Measurements from ENCODE around the gene F11R. TPM values are rescaled to one million over a fixed set of nuclear protein-coding genes. Genes with fewer than 3 reads are reported as not detected.

Gene F11R
- total RNA-seq, 2 donors from 2014 or later = 134 to 179 TPM

- peak within 1 kb of the TSS; percentile 83 for H3K4me3 ChIP-seq
- no peaks in the 10 kb centered on the region for H3K9me3 ChIP-seq
- H3K36me3 ChIP-seq = no peaks in the 10 kb centered on the region
- DNase-seq = peak; percentile 95
- TF ChIP-seq CTCF (IDR thresholded peaks at IDR 0.05) = no peak
- H3K9ac ChIP-seq (ENCODE audit: low read depth in 2 of 2, low read length in 2 of 2) = peak within 1 kb of the TSS; percentile 92 to 97
- intact Hi-C loops (cut with DNase I) = loop anchor here (10.0 kb wide), 1 partner anchor 51 kb away; no protein-coding TSS in a partner anchor
- H3K27ac ChIP-seq = peak within 1 kb of the TSS; percentile 96
- no peaks in the 10 kb centered on the region for H3K4me1 ChIP-seq
- no peaks in the 10 kb centered on the region for H3K27me3 ChIP-seq
Measured at GRCh38 chr1:161045736-161046604, 25.0 kb upstream of the F11R start, which contains the start of gene USF1. Gene USF1 (minus strand): TSS chr1:161045977. CDS start chr1:161043275, 2,702 bp downstream.

- H3K36me3 ChIP-seq = peaks cover under 1% of the 10 kb centered on the region
- intact Hi-C loops (cut with DNase I) = loop anchor here (10.0 kb wide), 1 partner anchor 50 kb away; no protein-coding TSS in a partner anchor
- TF ChIP-seq CTCF (IDR thresholded peaks at IDR 0.05) = no peak
- H3K27ac ChIP-seq = peak overlapping the region; percentile 96
- peak overlapping the region; percentile 92 to 97 for H3K9ac ChIP-seq (ENCODE audit: low read depth in 2 of 2, low read length in 2 of 2)
- peak; percentile 81 for DNase-seq
- H3K4me3 ChIP-seq = peak overlapping the region; percentile 83
- H3K4me1 ChIP-seq = no peaks in the 10 kb centered on the region
- no peaks in the 10 kb centered on the region for H3K9me3 ChIP-seq
- H3K27me3 ChIP-seq = no peaks in the 10 kb centered on the region
Measured at GRCh38 chr1:161044908-161045735, 24.2 kb upstream of the F11R start.

- intact Hi-C loops (cut with DNase I) = loop anchor here (10.0 kb wide), 1 partner anchor 50 kb away; no protein-coding TSS in a partner anchor
- TF ChIP-seq CTCF (IDR thresholded peaks at IDR 0.05) = no peak
- Histone ChIP-seq H3K4me3 (peak overlapping the region; percentile 83), H3K27ac (peak overlapping the region; percentile 96), H3K4me1 (peaks cover 6% of the 10 kb centered on the region), H3K27me3 (no peaks in the 10 kb centered on the region), H3K36me3 (peaks cover 7% of the 10 kb centered on the region), H3K9ac (ENCODE audit: low read depth in 2 of 2, low read length in 2 of 2) (peak overlapping the region; percentile 92 to 97), H3K9me3 (no peaks in the 10 kb centered on the region)
- DNase-seq = no peak
Measured at GRCh38 chr1:161044535-161044907, 23.6 kb upstream of the F11R start.

- H3K27me3 ChIP-seq = no peaks in the 10 kb centered on the region
- H3K9me3 ChIP-seq = no peaks in the 10 kb centered on the region
- intact Hi-C loops (cut with DNase I) = no loop called here
- DNase-seq = no peak
- peak overlapping the region in 1 of 2 donors; percentile 58 for H3K9ac ChIP-seq (ENCODE audit: low read depth in 2 of 2, low read length in 2 of 2)
- H3K27ac ChIP-seq = peak overlapping the region; percentile 86
- H3K36me3 ChIP-seq = peaks cover 10% of the 10 kb centered on the region
- no peak for TF ChIP-seq CTCF (IDR thresholded peaks at IDR 0.05)
- H3K4me3 ChIP-seq = no peak overlapping the region
- H3K4me1 ChIP-seq = peaks cover 16% of the 10 kb centered on the region
Measured at GRCh38 chr1:161039546-161039945, 18.6 kb upstream of the F11R start.

GRCh38 chr1:161039154-161039545, 18.2 kb upstream of the F11R start:
- Histone ChIP-seq H3K27me3 (no peaks in the 10 kb centered on the region), H3K9ac (ENCODE audit: low read depth in 2 of 2, low read length in 2 of 2) (peak overlapping the region; percentile 75 to 84), H3K9me3 (no peaks in the 10 kb centered on the region), H3K27ac (peak overlapping the region; percentile 86), H3K4me1 (peaks cover 16% of the 10 kb centered on the region), H3K36me3 (peaks cover 10% of the 10 kb centered on the region), H3K4me3 (peak overlapping the region; percentile 62)
- no peak for TF ChIP-seq CTCF (IDR thresholded peaks at IDR 0.05)
- intact Hi-C loops (cut with DNase I) = no loop called here
- DNase-seq = no peak

Measured in colonic mucosa (tissue), 4 donors.